CD4-positive, alpha-beta T cell (primary cell): ENCODE results near the gene MSRB3. TPM values are rescaled to one million over a fixed set of nuclear protein-coding genes. Genes with fewer than 3 reads are reported as not detected.

Experiments used
- ATAC-seq: fragments of 200-7000 bp; cut with Tn5 transposase; one replicate; pipeline ENCODE4 v1.10.0; 2022; ENCODE audit warnings: mild to moderate bottlenecking; ENCODE audit not compliant: poor library complexity
- CTCF ChIA-PET: fragments of 350-600 bp; sonication (Branson Sonifier 250); formaldehyde crosslinking; loops from one replicate; lab custom pipeline; 2021; ENCODE audit warnings: antibody characterized with exemption, inconsistent platforms; lab: Charles Lee
- POLR2A ChIA-PET: fragments of 350-600 bp; sonication (Branson Sonifier 250); formaldehyde crosslinking; loops from one replicate; lab custom pipeline; 2021; ENCODE audit warnings: antibody characterized with exemption, inconsistent platforms; lab: Charles Lee
- DNase-seq, 14 experiments: peaks; one replicate each; pipeline ENCODE4 v3.0.0-alpha.2; 2013 to 2020; ENCODE audit warnings: mixed read lengths in 2 of 14
- H3K27ac ChIP-seq, 2 donors: one replicate each; pipeline versions ENCODE4 v1.5.1 to v1.7.0; 2013; ENCODE audit warnings: low read length in 2 of 2, low read depth in 1 of 2, mild to moderate bottlenecking in 1 of 2
- H3K27me3 ChIP-seq, 2 experiments: 1 replicate in 1 of 2; 2 replicates in 1 of 2; pipeline versions ENCODE4 v1.6.1 to v1.7.0; 2013; ENCODE audit warnings: low read length in 2 of 2, control low read depth in 1 of 2, mild to moderate bottlenecking in 1 of 2, moderate library complexity in 1 of 2; ENCODE audit not compliant: insufficient read depth in 2 of 2, control insufficient read depth in 1 of 2
- H3K36me3 ChIP-seq: one replicate; pipeline ENCODE4 v1.6.1; 2013; ENCODE audit warnings: low read length, control low read depth; ENCODE audit not compliant: insufficient read depth
- H3K4me1 ChIP-seq: one replicate; pipeline ENCODE4 v1.6.1; 2013; ENCODE audit warnings: low read length, control low read depth; ENCODE audit not compliant: insufficient read depth
- H3K4me3 ChIP-seq: one replicate; pipeline ENCODE4 v1.5.1; 2013; ENCODE audit warnings: mild to moderate bottlenecking, low read length, moderate library complexity
- H3K9me3 ChIP-seq, 2 experiments: 1 replicate in 1 of 2; 2 replicates in 1 of 2; pipeline versions ENCODE4 v1.6.1 to v1.7.0; 2013; ENCODE audit warnings: low read length in 2 of 2, mild to moderate bottlenecking in 2 of 2, control low read depth in 1 of 2, moderate library complexity in 1 of 2; ENCODE audit not compliant: control insufficient read depth in 1 of 2, insufficient read depth in 1 of 2
- H3K27ac Mint-ChIP-seq: one replicate; pipeline ENCODE4 v1.8.0; 2020; ENCODE audit warnings: mixed read lengths
- H3K27me3 Mint-ChIP-seq: one replicate; pipeline ENCODE4 v1.8.0; 2021; ENCODE audit warnings: mixed read lengths
- H3K36me3 Mint-ChIP-seq: one replicate; pipeline ENCODE4 v1.8.0; 2021; ENCODE audit warnings: low read depth, mixed read lengths
- H3K4me1 Mint-ChIP-seq: one replicate; pipeline ENCODE4 v1.8.0; 2021; ENCODE audit warnings: low read depth, mixed read lengths
- H3K4me3 Mint-ChIP-seq: one replicate; pipeline ENCODE4 v1.8.0; 2020; ENCODE audit warnings: mild to moderate bottlenecking, mixed read lengths
- H3K9me3 Mint-ChIP-seq: one replicate; pipeline ENCODE4 v1.8.0; 2020; ENCODE audit warnings: mixed read lengths
- CTCF ChIP-seq: fragments of 200-600 bp; IDR thresholded peaks from one replicate; pipeline ENCODE4 v1.8.0; 2022; ENCODE audit warnings: antibody characterized with exemption, mild to moderate bottlenecking
- intact Hi-C, 2 experiments: fragments of 100-400 bp; cut with DNase I in 1 of 2; cut with micrococcal nuclease in 1 of 2; formaldehyde crosslinking; loops; one replicate each; pipeline versions ENCODE4 v1.15.1 to v1.9.0; 2023 to 2025; cut with DNase I, micrococcal nuclease
- total RNA-seq, 174 experiments: library from RNA in 2 of 174; stranded (reverse) in 2 of 174; gene quantifications; one replicate each; pipeline ENCODE4 v1.2.3 and lab custom pipeline; 2021 to 2026

The MSRB3 gene
- total RNA-seq, 2 experiments from 2014 or later, result 0.17 TPM; not detected in 1

DNA sequence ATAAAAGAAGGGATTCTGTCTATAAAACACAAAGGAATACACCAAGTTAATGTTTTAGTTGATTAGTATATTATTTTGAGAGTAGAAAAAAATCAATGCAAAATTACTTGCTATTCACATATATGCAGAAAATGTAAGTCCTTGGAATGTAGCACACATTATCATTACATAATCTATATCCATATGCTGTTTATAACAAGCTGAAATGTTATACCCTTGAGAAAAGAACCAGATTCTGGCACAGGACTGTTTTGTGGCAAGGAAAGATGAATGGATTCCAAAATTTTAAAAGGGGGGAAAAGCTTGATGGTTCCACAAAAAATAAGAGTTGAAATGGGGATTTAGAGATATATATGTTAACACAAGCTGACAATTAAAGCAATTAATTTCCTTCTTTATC is 153.6 kb downstream of the MSRB3 start:
- H3K9me3 Mint-ChIP-seq, result no peaks in the 10 kb centered on the region
- no peak overlapping the region for H3K27ac ChIP-seq
- H3K27me3 Mint-ChIP-seq, result no peaks in the 10 kb centered on the region
- H3K4me3 ChIP-seq, result no peak overlapping the region
- TF ChIP-seq CTCF, result no peak
- no peaks in the 10 kb centered on the region for H3K4me1 ChIP-seq
- H3K36me3 ChIP-seq, result no peaks in the 10 kb centered on the region
- CTCF ChIA-PET, result no interaction called here
- POLR2A ChIA-PET, result no interaction called here
- H3K27me3 ChIP-seq, result no peaks in the 10 kb centered on the region
- H3K4me3 Mint-ChIP-seq, result no peak overlapping the region
- DNase-seq (no peak), ATAC-seq (no peak)
- H3K4me1 Mint-ChIP-seq, result no peaks in the 10 kb centered on the region
- intact Hi-C loops, result no loop called here
- H3K27ac Mint-ChIP-seq, result no peak overlapping the region
- peaks cover 0 to 6% of the 10 kb centered on the region in 2 experiments for H3K9me3 ChIP-seq
- H3K36me3 Mint-ChIP-seq, result no peaks in the 10 kb centered on the region

- ChIA-PET POLR2A (no interaction called here), CTCF (no interaction called here)
- H3K36me3 ChIP-seq, result no peaks in the 10 kb centered on the region
- H3K27ac Mint-ChIP-seq, result no peak overlapping the region
- H3K27ac ChIP-seq, result no peak overlapping the region
- H3K4me1 Mint-ChIP-seq, result no peaks in the 10 kb centered on the region
- H3K4me1 ChIP-seq, result no peaks in the 10 kb centered on the region
- no peaks in the 10 kb centered on the region for H3K9me3 Mint-ChIP-seq
- H3K9me3 ChIP-seq, result peaks cover 0 to 2% of the 10 kb centered on the region in 2 experiments
- no peak overlapping the region for H3K4me3 ChIP-seq
- H3K4me3 Mint-ChIP-seq, result no peak overlapping the region
- DNase-seq, result no peak
- no peaks in the 10 kb centered on the region for H3K36me3 Mint-ChIP-seq
- no peak for ATAC-seq
- no peak for TF ChIP-seq CTCF
- H3K27me3 Mint-ChIP-seq, result no peaks in the 10 kb centered on the region
- intact Hi-C loops, result no loop called here
- H3K27me3 ChIP-seq, result no peaks in the 10 kb centered on the region
Observed at GRCh38 chr12:65432651-65433050, 154.2 kb downstream of the MSRB3 start.

GRCh38 chr12:65434737-65435136 is 156.3 kb downstream of the MSRB3 start:
- ATAC-seq (no peak), DNase-seq (no peak)
- H3K4me3 ChIP-seq, result no peak overlapping the region
- H3K36me3 Mint-ChIP-seq, result no peaks in the 10 kb centered on the region
- ChIA-PET POLR2A (no interaction called here), CTCF (no interaction called here)
- no peak overlapping the region for H3K4me3 Mint-ChIP-seq
- H3K27me3 ChIP-seq, result no peaks in the 10 kb centered on the region
- no peaks in the 10 kb centered on the region for H3K9me3 ChIP-seq
- no peaks in the 10 kb centered on the region for H3K4me1 Mint-ChIP-seq
- no peak overlapping the region for H3K27ac Mint-ChIP-seq
- H3K36me3 ChIP-seq, result no peaks in the 10 kb centered on the region
- no peaks in the 10 kb centered on the region for H3K9me3 Mint-ChIP-seq
- intact Hi-C loops, result no loop called here
- no peak overlapping the region for H3K27ac ChIP-seq
- no peaks in the 10 kb centered on the region for H3K4me1 ChIP-seq
- no peaks in the 10 kb centered on the region for H3K27me3 Mint-ChIP-seq
- TF ChIP-seq CTCF, result no peak
